Activated CD8-positive, alpha-beta T cell treated with anti-CD3 and anti-CD28 coated beads for 36 hours (primary cell): ENCODE measurements around the gene BST1. TPM values are rescaled to one million over a fixed set of nuclear protein-coding genes. Genes with fewer than 3 reads are reported as not detected.

Experiments
- ATAC-seq: fragments of 200-7000 bp; cut with Tn5 transposase; one replicate; pipeline ENCODE4 v1.10.0; 2021; ENCODE audit warnings: mild to moderate bottlenecking, moderate library complexity
- CTCF ChIA-PET: fragments of 350-600 bp; sonication (Branson Sonifier 250); formaldehyde crosslinking; loops from one replicate; lab custom pipeline; 2021; ENCODE audit warnings: antibody characterized with exemption; lab: Charles Lee
- POLR2A ChIA-PET: fragments of 350-600 bp; sonication (Branson Sonifier 250); formaldehyde crosslinking; loops from one replicate; lab custom pipeline; 2021; ENCODE audit warnings: antibody characterized with exemption; lab: Charles Lee
- DNase-seq: peaks from one replicate; pipeline ENCODE4 v3.0.0-alpha.2; 2020
- H3K27ac Mint-ChIP-seq: one replicate; pipeline ENCODE4 v1.8.0; 2021; ENCODE audit warnings: mild to moderate bottlenecking, mixed read lengths
- H3K27me3 Mint-ChIP-seq: one replicate; pipeline ENCODE4 v1.8.0; 2021; ENCODE audit warnings: mixed read lengths
- H3K36me3 Mint-ChIP-seq: one replicate; pipeline ENCODE4 v1.8.0; 2021; ENCODE audit warnings: low read depth, mixed read lengths
- H3K4me1 Mint-ChIP-seq: one replicate; pipeline ENCODE4 v1.8.0; 2021; ENCODE audit warnings: low read depth, mixed read lengths
- H3K4me3 Mint-ChIP-seq: one replicate; pipeline ENCODE4 v1.8.0; 2021; ENCODE audit warnings: mild to moderate bottlenecking, moderate library complexity, mixed read lengths
- H3K9me3 Mint-ChIP-seq: one replicate; pipeline ENCODE4 v1.8.0; 2021; ENCODE audit warnings: mixed read lengths
- intact Hi-C: fragments of 100-400 bp; cut with micrococcal nuclease; formaldehyde crosslinking; loops from one replicate; pipeline ENCODE4 v1.10.0; 2022
- total RNA-seq, 2 experiments: library from RNA; stranded (reverse); gene quantifications; one replicate each; pipeline ENCODE4 v1.2.3, GENCODE V29; 2021
- TF ChIP-seq, protein P1 (sequence below): fragments of 200-600 bp; IDR thresholded peaks from one replicate; pipeline ENCODE4 v1.8.0; 2022; ENCODE audit warnings: antibody characterized with exemption, mild to moderate bottlenecking

Gene BST1
- total RNA-seq, 2 experiments from 2014 or later = 0.20 to 0.65 TPM

DNA sequence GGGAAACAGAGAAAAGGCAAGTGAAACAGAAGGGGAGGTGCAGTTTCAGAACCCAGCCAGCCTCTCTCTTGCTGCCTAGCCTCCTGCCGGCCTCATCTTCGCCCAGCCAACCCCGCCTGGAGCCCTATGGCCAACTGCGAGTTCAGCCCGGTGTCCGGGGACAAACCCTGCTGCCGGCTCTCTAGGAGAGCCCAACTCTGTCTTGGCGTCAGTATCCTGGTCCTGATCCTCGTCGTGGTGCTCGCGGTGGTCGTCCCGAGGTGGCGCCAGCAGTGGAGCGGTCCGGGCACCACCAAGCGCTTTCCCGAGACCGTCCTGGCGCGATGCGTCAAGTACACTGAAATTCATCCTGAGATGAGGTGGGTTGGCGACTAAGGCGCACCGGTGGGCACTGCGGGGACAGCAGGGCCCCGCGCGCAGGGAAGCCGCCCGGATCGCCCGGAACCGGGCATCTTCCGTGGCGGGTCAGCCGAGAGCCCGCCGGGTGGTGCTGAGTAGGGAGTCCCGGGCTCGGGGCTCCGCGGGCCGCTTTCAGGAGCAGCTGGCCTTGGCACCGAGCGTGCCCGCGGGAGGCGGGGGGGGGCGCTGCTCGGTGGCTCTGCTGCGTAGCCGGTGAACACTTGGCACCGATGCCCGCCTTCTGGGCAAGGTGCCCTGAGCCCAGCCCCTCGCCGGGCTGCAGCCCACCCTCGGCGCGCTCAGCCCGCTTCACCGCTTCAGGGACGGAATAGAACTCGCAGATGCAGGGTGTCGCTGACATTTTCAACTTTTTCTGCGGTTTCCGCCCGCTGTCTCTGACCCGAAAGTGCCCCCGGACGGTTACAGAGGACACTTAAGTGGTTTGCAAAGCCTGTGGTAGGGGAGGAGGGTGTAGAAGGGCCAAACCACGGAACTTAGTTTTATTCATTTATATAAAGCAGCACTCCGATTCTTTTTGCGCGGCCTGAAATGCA is 75.7 kb downstream of the BST1 start, which contains the start of gene CD38:
CD38 (plus strand) TSS at position 40 of the 953 bp plus-strand sequence; CDS start at position 127, 87 bp downstream.
- peak; percentile 81 for ATAC-seq
- intact Hi-C loops = loop anchor here (5.0 kb wide), 1 partner anchor 41 kb away; no protein-coding TSS in a partner anchor
- peak within 1 kb of the TSS; percentile 85 for H3K4me3 Mint-ChIP-seq
- peak within 1 kb of the TSS; percentile 88 for H3K27ac Mint-ChIP-seq
- ChIA-PET CTCF (interaction anchor here (1.0 to 2.9 kb wide), 4 partner anchors 14 to 22 kb away, joined by 3 to 13 read pairs (median 4); no protein-coding TSS in a partner anchor), POLR2A (interaction anchor here (0.7 to 4.4 kb wide), 5 partner anchors 9 to 22 kb away, joined by 3 to 19 read pairs (median 6); no protein-coding TSS in a partner anchor)
- TF ChIP-seq, protein P1, sequence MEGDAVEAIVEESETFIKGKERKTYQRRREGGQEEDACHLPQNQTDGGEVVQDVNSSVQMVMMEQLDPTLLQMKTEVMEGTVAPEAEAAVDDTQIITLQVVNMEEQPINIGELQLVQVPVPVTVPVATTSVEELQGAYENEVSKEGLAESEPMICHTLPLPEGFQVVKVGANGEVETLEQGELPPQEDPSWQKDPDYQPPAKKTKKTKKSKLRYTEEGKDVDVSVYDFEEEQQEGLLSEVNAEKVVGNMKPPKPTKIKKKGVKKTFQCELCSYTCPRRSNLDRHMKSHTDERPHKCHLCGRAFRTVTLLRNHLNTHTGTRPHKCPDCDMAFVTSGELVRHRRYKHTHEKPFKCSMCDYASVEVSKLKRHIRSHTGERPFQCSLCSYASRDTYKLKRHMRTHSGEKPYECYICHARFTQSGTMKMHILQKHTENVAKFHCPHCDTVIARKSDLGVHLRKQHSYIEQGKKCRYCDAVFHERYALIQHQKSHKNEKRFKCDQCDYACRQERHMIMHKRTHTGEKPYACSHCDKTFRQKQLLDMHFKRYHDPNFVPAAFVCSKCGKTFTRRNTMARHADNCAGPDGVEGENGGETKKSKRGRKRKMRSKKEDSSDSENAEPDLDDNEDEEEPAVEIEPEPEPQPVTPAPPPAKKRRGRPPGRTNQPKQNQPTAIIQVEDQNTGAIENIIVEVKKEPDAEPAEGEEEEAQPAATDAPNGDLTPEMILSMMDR = no peak
- H3K36me3 Mint-ChIP-seq = peaks cover 41% of the 10 kb centered on the region
- DNase-seq = peak; percentile 84
- peaks cover 67% of the 10 kb centered on the region for H3K4me1 Mint-ChIP-seq
- H3K9me3 Mint-ChIP-seq = no peaks in the 10 kb centered on the region
- peaks cover 15% of the 10 kb centered on the region for H3K27me3 Mint-ChIP-seq

DNA sequence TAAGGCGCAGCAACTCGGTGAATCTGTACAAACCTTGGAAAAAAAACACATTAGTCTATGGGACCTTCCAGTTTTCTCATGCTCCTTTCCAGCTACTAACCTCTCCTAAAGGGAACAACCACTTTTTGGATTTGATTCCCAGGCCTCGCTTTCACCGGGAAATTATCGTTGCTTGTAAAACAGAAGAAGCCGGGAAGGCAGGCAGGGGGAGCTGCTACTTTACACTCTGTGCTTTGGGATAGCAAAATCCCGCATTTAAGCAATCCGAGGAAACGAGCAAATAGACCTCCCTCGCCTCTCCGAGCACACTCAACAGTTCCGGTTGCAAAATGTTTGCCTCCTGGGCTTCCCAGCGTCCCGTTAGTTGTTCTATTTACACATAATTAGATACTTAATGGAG is 76.4 kb downstream of the BST1 start:
- peak; percentile 16 for DNase-seq
- TF ChIP-seq, protein P1 = no peak
- ATAC-seq = no peak
- POLR2A ChIA-PET = interaction anchor here (0.6 to 4.4 kb wide), 6 partner anchors 10 to 776 kb away, joined by 3 to 19 read pairs (median 4); no protein-coding TSS in a partner anchor
- peak overlapping the region; percentile 85 for H3K4me3 Mint-ChIP-seq
- peaks cover 15% of the 10 kb centered on the region for H3K27me3 Mint-ChIP-seq
- H3K27ac Mint-ChIP-seq = peak overlapping the region; percentile 82
- H3K36me3 Mint-ChIP-seq = peaks cover 47% of the 10 kb centered on the region
- no peaks in the 10 kb centered on the region for H3K9me3 Mint-ChIP-seq
- intact Hi-C loops = loop anchor here (5.0 kb wide), 1 partner anchor 42 kb away; no protein-coding TSS in a partner anchor
- CTCF ChIA-PET = interaction anchor here (1.0 to 2.9 kb wide), 4 partner anchors 14 to 41 kb away, joined by 3 to 13 read pairs (median 4); no protein-coding TSS in a partner anchor
- peaks cover 67% of the 10 kb centered on the region for H3K4me1 Mint-ChIP-seq

DNA sequence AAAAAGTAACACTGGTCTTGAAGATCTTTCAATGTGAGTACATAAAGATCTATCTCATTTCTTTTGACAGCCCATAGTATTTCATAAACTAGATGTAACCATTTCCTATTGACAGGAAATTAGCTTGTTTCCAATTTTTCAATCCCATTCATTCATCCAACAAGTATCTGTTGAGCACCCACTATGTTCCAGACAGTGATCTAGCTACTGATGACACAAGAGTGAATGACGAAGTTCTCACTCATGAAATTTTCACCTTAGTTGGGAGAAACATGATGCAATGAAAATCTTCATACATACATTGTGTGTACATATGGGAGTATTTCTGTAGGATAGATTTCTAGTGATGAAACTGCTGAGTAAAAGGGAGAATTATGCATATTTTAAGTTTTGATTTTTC is 76.9 kb downstream of the BST1 start:
- ChIA-PET POLR2A (interaction anchor here (0.6 to 4.4 kb wide), 7 partner anchors 9 to 776 kb away, joined by 3 to 19 read pairs (median 4); no protein-coding TSS in a partner anchor), CTCF (interaction anchor here (1.0 to 2.9 kb wide), 5 partner anchors 13 to 41 kb away, joined by 3 to 13 read pairs (median 3); no protein-coding TSS in a partner anchor)
- ATAC-seq (no peak), DNase-seq (no peak)
- Mint-ChIP-seq H3K36me3 (peaks cover 51% of the 10 kb centered on the region), H3K27ac (peak overlapping the region; percentile 82), H3K4me3 (peak overlapping the region; percentile 85), H3K4me1 (peaks cover 65% of the 10 kb centered on the region), H3K9me3 (no peaks in the 10 kb centered on the region), H3K27me3 (peaks cover 15% of the 10 kb centered on the region)
- intact Hi-C loops = loop anchor here (2.0 to 5.0 kb wide), 2 partner anchors 15 to 43 kb away; no protein-coding TSS in a partner anchor
- TF ChIP-seq, protein P1 = no peak

DNA sequence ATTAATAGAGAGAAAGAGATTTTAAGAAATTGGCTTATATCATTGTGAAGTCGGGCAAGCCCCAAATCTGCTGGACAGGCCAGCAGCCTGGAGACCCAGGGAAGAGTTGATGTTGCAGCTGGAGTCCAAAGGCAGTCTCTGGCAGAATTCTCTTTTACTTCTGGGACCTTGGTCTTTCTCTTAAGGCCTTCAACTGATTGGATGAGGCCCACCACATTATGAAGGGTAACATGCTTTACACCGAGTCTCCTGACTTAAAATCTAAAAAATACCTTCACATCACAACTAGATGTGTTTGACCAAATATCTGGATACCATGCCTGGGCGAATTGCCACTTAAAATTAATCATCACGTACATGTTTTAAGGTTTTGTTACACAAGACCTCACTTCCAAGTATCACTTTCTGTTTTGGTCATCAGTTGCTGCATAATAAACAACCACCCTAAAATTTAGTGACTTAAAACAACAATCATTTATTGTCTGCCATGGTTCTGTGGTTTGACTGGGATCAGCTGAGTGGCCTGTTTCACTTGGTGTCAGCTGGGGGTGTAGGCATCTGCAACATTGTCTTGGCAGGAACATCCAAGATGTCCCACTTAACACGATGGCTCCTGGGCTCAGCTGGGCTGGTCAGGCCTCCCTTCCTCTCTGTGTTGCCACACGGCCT is 78.7 kb downstream of the BST1 start:
- intact Hi-C loops = loop anchor here (2.0 kb wide), 1 partner anchor 13 kb away; no protein-coding TSS in a partner anchor
- H3K36me3 Mint-ChIP-seq = peaks cover 67% of the 10 kb centered on the region
- ATAC-seq = peak; percentile 7
- H3K27ac Mint-ChIP-seq = peak overlapping the region; percentile 2
- TF ChIP-seq, protein P1 = no peak
- H3K4me3 Mint-ChIP-seq = no peak overlapping the region
- H3K27me3 Mint-ChIP-seq = peaks cover 4% of the 10 kb centered on the region
- ChIA-PET CTCF (interaction anchor here (0.8 to 2.7 kb wide), 3 partner anchors 24 to 42 kb away, joined by 4 to 19 read pairs (median 12); no protein-coding TSS in a partner anchor), POLR2A (interaction anchor here (2.4 to 4.4 kb wide), 2 partner anchors 11 to 25 kb away, joined by 19 read pairs; no protein-coding TSS in a partner anchor)
- peak; percentile 68 for DNase-seq
- peaks cover 61% of the 10 kb centered on the region for H3K4me1 Mint-ChIP-seq
- H3K9me3 Mint-ChIP-seq = peaks cover 3% of the 10 kb centered on the region

Other genes with a start within 250 kb of the BST1 start
- gene CC2D2A, start 233.2 kb upstream of the BST1 start, total RNA-seq = not detected
- 10 to 100 TPM; 27.5 to 32.2 TPM for gene FBXL5, start 47.7 kb upstream of the BST1 start, total RNA-seq
- 10 to 100 TPM in 1 of 2 experiments, 1 to 10 TPM in 1; 8.9 to 11.1 TPM for gene FAM200B, start 21.2 kb upstream of the BST1 start, total RNA-seq
- gene CD38, start 75.3 kb downstream of the BST1 start, total RNA-seq = 10 to 100 TPM; 24.3 to 25.6 TPM
- not detected for gene FGFBP1, start 235.7 kb downstream of the BST1 start, total RNA-seq